ENCODE measurements around the gene DNAH2. TPM values are rescaled to one million over a fixed set of nuclear protein-coding genes. Genes with fewer than 3 reads are reported as not detected.

The DNAH2 gene, protein sequence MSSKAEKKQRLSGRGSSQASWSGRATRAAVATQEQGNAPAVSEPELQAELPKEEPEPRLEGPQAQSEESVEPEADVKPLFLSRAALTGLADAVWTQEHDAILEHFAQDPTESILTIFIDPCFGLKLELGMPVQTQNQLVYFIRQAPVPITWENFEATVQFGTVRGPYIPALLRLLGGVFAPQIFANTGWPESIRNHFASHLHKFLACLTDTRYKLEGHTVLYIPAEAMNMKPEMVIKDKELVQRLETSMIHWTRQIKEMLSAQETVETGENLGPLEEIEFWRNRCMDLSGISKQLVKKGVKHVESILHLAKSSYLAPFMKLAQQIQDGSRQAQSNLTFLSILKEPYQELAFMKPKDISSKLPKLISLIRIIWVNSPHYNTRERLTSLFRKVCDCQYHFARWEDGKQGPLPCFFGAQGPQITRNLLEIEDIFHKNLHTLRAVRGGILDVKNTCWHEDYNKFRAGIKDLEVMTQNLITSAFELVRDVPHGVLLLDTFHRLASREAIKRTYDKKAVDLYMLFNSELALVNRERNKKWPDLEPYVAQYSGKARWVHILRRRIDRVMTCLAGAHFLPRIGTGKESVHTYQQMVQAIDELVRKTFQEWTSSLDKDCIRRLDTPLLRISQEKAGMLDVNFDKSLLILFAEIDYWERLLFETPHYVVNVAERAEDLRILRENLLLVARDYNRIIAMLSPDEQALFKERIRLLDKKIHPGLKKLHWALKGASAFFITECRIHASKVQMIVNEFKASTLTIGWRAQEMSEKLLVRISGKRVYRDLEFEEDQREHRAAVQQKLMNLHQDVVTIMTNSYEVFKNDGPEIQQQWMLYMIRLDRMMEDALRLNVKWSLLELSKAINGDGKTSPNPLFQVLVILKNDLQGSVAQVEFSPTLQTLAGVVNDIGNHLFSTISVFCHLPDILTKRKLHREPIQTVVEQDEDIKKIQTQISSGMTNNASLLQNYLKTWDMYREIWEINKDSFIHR (N-terminal part only)
- total RNA-seq, result 0.31 TPM

GRCh38 chr17:7716901-7717755 lies at the start of gene DNAH2:
DNAH2 (plus strand) TSS chr17:7717744; CDS start chr17:7719735, 1,991 bp downstream.
- peak; percentile 96 for DNase-seq

GRCh38 chr17:7668482-7668881 lies 49.1 kb upstream of the DNAH2 start:
- no peak for DNase-seq

- DNase-seq, result no peak
Measured at GRCh38 chr17:7673239-7673638, 44.3 kb upstream of the DNAH2 start.

DNA sequence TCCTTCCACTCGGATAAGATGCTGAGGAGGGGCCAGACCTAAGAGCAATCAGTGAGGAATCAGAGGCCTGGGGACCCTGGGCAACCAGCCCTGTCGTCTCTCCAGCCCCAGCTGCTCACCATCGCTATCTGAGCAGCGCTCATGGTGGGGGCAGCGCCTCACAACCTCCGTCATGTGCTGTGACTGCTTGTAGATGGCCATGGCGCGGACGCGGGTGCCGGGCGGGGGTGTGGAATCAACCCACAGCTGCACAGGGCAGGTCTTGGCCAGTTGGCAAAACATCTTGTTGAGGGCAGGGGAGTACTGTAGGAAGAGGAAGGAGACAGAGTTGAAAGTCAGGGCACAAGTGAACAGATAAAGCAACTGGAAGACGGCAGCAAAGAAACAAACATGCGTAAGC lies 42.6 kb upstream of the DNAH2 start:
- DNase-seq, result no peak

- no peak for DNase-seq
Measured at GRCh38 chr17:7676533-7676932, 41.0 kb upstream of the DNAH2 start.

- no peak for DNase-seq
Measured at GRCh38 chr17:7677388-7678067, 40.0 kb upstream of the DNAH2 start.

- no peak for DNase-seq
Measured at GRCh38 chr17:7684851-7685532, 32.6 kb upstream of the DNAH2 start.

- DNase-seq, result peak; percentile 97
Measured at GRCh38 chr17:7685533-7686221, 31.9 kb upstream of the DNAH2 start.

- DNase-seq, result peak; percentile 95
Measured at GRCh38 chr17:7686222-7687071, 31.1 kb upstream of the DNAH2 start.

GRCh38 chr17:7687072-7687907 lies 30.3 kb upstream of the DNAH2 start, which contains the start of gene TP53:
TP53 (minus strand) TSS chr17:7687490; CDS start chr17:7676594, 10,896 bp downstream.
- peak; percentile 97 for DNase-seq

GRCh38 chr17:7687908-7688807 lies 29.4 kb upstream of the DNAH2 start, which contains the start of gene WRAP53:
WRAP53 (plus strand) TSS chr17:7688477; CDS start chr17:7688649, 172 bp downstream.
- peak; percentile 99 for DNase-seq

- no peak for DNase-seq
Measured at GRCh38 chr17:7688808-7689316, 28.7 kb upstream of the DNAH2 start.

GRCh38 chr17:7695586-7695985 lies 22.0 kb upstream of the DNAH2 start:
- no peak for DNase-seq

DNA sequence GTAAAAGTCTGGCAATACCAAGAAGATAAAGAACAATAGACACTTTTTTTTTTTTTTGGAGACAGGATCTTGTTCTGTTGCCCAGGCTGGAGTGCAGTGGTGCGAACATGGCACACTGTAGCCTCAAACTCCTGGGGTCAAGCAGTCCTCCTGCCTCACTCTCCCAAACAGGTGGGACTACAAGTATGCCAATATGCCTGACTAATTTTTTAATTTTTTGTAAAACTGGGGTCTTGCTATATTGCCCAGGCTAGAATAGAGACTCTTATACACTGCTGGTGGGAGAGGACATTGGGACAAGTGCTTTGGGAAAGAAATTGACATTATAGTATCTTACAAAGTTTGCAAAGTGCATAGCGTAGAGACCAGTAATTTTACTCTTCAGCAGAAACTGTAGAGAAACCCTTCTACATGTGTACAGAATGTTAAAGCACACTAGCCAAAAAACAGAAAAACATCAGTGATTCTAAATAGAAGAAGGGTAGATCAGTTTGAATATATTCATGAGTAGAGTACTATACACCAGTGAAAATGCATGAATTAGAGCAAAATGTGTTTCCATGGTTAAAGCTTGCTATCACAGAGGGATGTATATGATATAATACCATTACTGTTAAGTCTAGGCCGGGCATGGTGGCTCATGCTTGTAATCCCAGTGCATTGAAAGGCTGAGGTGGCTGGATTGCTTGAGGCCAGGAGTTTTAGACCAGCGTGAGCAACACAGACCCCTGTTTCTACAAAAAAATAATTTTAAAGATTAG lies 19.5 kb upstream of the DNAH2 start:
- no peak for DNase-seq

- no peak for DNase-seq
Measured at GRCh38 chr17:7700510-7700909, 17.0 kb upstream of the DNAH2 start.

GRCh38 chr17:7701681-7702080 lies 15.9 kb upstream of the DNAH2 start:
- DNase-seq, result no peak
